ENCODE results near the gene OR5C1.
"Not testable (repeated sequence)": the region's sequence is repeated elsewhere in the genome, so short reads cannot be mapped to it uniquely, and the experiment has no call there.

The OR5C1 gene

GRCh38 chr9:122812736-122813135, 24.0 kb downstream of the OR5C1 start:
- no peak for DNase-seq

- DNase-seq, result no peak
Observed at GRCh38 chr9:122814545-122814944, 25.8 kb downstream of the OR5C1 start.

- no peak for DNase-seq
Observed at GRCh38 chr9:122815544-122815943, 26.8 kb downstream of the OR5C1 start.

- DNase-seq, result no peak
Observed at GRCh38 chr9:122816163-122816867, 27.6 kb downstream of the OR5C1 start.

GRCh38 chr9:122819326-122819725, 30.6 kb downstream of the OR5C1 start:
- DNase-seq, result no peak

GRCh38 chr9:122819791-122820489, 31.2 kb downstream of the OR5C1 start:
- no peak for DNase-seq

- no peak for DNase-seq
Observed at GRCh38 chr9:122820490-122820845, 31.7 kb downstream of the OR5C1 start.

- DNase-seq, result no peak
Observed at GRCh38 chr9:122821278-122821943, 32.7 kb downstream of the OR5C1 start.

GRCh38 chr9:122822056-122822455, 33.3 kb downstream of the OR5C1 start:
- DNase-seq, result no peak

- DNase-seq, result no peak
Observed at GRCh38 chr9:122822938-122823337, 34.2 kb downstream of the OR5C1 start.

- no peak for DNase-seq
Observed at GRCh38 chr9:122827761-122828093, 39.0 kb downstream of the OR5C1 start.

GRCh38 chr9:122828965-122829284, 40.2 kb downstream of the OR5C1 start:
- DNase-seq, result not testable (repeated sequence)

GRCh38 chr9:122832194-122832593, 43.5 kb downstream of the OR5C1 start:
- DNase-seq, result no peak

- DNase-seq, result no peak
Observed at GRCh38 chr9:122835313-122835731, 46.6 kb downstream of the OR5C1 start.

GRCh38 chr9:122837266-122837850, 48.6 kb downstream of the OR5C1 start:
- no peak for DNase-seq

- not testable (repeated sequence) for DNase-seq
Observed at GRCh38 chr9:122838441-122838840, 49.7 kb downstream of the OR5C1 start.
